GM12872 (cell line): Measurements from ENCODE around the gene ITPR2.

Source experiments
- TF ChIP-seq, protein P1 (sequence below): IDR thresholded peaks from 3 replicates; pipeline ENCODE4 v1.5.1; 2011; ENCODE audit warnings: low read depth, mild to moderate bottlenecking, low read length, moderate library complexity; ENCODE audit not compliant: insufficient read depth

The ITPR2 gene

DNA sequence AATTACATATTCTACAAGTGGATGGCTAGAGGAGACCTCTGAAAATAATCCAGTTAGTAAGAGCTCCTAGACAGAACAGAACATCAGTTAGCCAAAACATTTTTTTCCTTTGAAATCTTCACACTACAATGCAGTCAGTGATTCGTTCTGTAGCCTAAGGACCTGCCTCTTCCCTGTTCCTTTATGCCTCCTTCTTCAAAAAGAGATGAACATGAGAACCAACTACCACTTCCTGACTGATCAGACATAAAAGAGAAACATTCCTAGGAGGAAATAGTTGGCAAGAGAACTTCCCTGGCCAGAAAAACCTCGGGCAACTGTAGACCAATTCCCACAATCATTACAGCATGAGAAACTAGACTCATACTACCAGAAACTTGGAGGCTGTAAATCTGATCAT, 29.4 kb downstream of the ITPR2 start:
- TF ChIP-seq, protein P1, sequence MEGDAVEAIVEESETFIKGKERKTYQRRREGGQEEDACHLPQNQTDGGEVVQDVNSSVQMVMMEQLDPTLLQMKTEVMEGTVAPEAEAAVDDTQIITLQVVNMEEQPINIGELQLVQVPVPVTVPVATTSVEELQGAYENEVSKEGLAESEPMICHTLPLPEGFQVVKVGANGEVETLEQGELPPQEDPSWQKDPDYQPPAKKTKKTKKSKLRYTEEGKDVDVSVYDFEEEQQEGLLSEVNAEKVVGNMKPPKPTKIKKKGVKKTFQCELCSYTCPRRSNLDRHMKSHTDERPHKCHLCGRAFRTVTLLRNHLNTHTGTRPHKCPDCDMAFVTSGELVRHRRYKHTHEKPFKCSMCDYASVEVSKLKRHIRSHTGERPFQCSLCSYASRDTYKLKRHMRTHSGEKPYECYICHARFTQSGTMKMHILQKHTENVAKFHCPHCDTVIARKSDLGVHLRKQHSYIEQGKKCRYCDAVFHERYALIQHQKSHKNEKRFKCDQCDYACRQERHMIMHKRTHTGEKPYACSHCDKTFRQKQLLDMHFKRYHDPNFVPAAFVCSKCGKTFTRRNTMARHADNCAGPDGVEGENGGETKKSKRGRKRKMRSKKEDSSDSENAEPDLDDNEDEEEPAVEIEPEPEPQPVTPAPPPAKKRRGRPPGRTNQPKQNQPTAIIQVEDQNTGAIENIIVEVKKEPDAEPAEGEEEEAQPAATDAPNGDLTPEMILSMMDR: no peak

DNA sequence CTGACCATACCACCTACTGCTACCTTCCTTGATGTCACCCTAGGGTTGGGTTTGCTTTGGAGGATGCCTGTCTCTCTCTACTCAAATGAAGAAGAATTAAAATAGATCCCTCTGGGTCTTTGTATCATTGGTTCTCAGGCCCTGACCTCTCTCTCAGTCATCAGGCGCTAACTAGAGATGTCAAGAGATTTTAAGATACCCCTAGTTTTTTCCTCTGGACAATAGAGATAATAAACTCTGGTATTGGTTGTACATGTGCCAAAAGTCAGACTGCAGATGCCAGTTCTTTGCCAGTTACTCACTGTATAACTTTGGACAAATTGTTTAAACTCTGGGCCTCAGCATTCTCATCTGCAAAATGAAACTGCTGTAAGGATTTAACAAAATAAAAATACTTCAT, 31.5 kb downstream of the ITPR2 start:
- TF ChIP-seq, protein P1: no peak

DNA sequence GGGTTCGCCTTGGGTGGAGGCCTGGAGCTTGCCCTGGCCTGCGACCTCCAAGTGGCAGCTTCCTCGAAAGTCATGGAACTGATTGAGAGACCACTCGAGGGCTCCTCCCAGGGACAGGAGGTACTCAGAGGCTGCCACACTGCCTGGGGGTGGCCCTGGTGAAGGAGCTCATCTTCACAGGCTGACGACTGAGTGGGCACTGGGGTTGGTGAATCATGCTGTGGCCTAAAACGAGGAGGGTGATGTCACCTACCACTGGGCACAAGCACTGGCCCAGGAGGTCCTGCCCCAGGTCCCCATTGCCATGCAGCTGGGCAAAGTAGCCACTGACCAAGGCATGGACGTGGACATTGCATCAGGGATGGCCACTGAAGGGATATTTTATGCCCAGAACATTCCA, 32.1 kb downstream of the ITPR2 start:
- TF ChIP-seq, protein P1: no peak

DNA sequence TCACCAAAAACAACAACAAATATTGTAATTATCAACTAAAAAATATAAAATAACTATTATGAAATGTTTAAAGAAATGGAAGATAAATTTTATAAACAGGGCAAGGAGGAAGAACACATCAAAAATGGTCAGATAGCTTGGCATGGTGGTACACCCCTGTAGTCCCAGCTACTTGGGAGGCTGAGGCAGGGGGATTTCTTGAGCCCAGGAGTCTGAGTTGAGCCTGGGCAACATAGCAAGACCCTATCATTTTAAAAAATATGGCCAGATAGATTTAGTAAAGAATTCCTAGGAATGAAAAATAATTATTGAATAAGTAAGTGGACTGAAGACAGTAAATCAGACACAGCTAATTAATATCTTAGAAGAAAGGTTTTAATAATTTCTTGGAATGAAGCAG, 32.6 kb downstream of the ITPR2 start:
- TF ChIP-seq, protein P1: no peak

DNA sequence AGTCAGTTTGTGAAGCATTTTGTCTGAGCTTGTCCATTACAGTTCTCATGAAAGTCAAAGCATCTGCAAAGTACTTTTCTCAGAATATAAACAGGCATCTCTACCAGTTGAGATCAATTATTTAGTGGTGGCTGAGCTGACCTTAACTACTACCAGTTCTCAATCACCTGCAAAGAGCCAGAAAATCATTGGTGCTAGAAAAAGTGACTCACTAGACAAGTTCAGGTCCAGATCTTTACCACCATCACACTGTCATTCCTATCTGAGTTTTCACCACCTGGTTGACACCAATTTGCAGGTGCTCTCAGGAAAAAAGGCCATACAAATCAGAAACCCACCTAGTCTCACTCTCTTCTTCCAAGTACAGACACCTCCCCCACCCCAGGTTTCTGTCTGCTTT, 33.3 kb downstream of the ITPR2 start:
- TF ChIP-seq, protein P1: no peak

DNA sequence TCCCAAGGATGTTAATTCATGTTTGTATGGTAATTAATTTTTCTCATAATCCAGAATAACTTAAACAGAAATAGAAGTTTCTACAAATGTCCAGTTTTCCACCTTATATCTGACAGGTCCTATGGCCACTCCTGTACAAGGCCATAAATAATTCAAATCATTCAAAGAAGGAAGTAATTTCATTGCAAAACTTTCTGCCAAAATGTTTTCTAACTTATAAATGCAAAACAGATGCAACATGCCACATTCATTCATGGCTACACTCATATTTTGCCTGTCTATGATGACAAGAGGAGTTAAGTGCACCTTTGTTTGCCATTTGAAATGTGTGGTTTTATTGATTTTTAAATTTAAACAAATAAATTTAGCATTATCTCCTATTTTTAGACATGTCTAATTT, 34.4 kb downstream of the ITPR2 start:
- TF ChIP-seq, protein P1: no peak

DNA sequence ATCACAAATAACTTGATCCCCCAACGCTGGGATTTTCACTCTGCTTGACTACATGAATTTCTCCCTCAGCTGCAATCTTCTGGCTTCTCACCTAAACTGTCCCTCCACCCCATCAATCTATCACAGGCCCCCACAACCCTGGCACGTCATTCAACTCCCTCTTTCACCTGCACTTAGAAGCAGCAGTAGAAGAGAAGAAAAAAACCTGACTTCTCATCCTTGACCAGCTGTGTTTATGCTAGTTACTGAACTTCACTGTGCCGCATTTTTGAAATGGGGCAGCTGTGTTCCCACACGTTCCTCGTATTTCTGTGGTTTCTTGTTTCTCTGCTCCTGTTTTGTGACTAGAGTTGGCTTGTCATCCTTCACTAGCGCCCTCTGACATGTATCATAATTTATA, 35.0 kb downstream of the ITPR2 start:
- TF ChIP-seq, protein P1: no peak

DNA sequence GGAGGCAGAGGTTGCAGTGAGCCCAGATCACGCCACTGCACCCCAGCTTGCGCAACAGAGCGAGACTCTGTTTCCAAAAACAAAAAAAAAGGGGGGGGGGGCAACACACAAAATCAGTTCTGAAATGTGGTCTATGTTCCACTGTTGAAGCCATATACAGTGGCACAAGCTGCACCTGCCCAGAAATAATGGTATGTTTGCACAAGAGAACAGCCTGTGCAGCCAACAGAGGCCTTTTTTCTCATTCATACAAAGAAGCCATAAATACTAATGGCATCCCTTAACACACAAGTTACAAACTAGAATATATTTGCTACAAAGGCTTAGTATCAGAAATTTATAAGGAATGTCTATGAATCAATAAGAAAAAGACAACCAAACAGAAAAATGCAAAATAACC, 37.1 kb downstream of the ITPR2 start:
- TF ChIP-seq, protein P1: no peak
